Gastroesophageal sphincter (tissue), 3 donors: ENCODE results near the gene LY86.

Experiments used
- POLR2A ChIP-seq, 2 donors: fragments of 450-650 bp; IDR thresholded peaks; one replicate each; pipeline ENCODE4 v1.6.1; 2017; ENCODE audit warnings: antibody characterized with exemption in 2 of 2, mild to moderate bottlenecking in 2 of 2, moderate library complexity in 1 of 2
- POLR2AphosphoS5 ChIP-seq: sonication (generic); formaldehyde crosslinking; IDR thresholded peaks from one replicate; pipeline ENCODE4 v1.6.1; 2017; ENCODE audit warnings: antibody characterized with exemption
- TF ChIP-seq, protein P1 (sequence below), 4 experiments: fragments of 200-600 bp in 2 of 4; fragments of 450-650 bp in 2 of 4; sonication (generic) in 1 of 4; IDR thresholded peaks; one replicate each; pipeline ENCODE4 v1.5.1; 2017 to 2019; ENCODE audit warnings: antibody characterized with exemption in 4 of 4, mild to moderate bottlenecking in 2 of 4, moderate library complexity in 2 of 4

- TF ChIP-seq, protein P1, sequence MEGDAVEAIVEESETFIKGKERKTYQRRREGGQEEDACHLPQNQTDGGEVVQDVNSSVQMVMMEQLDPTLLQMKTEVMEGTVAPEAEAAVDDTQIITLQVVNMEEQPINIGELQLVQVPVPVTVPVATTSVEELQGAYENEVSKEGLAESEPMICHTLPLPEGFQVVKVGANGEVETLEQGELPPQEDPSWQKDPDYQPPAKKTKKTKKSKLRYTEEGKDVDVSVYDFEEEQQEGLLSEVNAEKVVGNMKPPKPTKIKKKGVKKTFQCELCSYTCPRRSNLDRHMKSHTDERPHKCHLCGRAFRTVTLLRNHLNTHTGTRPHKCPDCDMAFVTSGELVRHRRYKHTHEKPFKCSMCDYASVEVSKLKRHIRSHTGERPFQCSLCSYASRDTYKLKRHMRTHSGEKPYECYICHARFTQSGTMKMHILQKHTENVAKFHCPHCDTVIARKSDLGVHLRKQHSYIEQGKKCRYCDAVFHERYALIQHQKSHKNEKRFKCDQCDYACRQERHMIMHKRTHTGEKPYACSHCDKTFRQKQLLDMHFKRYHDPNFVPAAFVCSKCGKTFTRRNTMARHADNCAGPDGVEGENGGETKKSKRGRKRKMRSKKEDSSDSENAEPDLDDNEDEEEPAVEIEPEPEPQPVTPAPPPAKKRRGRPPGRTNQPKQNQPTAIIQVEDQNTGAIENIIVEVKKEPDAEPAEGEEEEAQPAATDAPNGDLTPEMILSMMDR (IDR thresholded peaks at IDR 0.05) = no peak
- TF ChIP-seq POLR2AphosphoS5 (no peak), POLR2A (IDR thresholded peaks at IDR 0.05) (no peak)
Measured at GRCh38 chr6:6559994-6560570, 28.4 kb upstream of the LY86 start.
